Measurements from ENCODE around the gene PABPN1.
"Not testable (repeated sequence)": the region's sequence is repeated elsewhere in the genome, so short reads cannot be mapped to it uniquely, and the experiment has no call there.

PABPN1 gene

DNA sequence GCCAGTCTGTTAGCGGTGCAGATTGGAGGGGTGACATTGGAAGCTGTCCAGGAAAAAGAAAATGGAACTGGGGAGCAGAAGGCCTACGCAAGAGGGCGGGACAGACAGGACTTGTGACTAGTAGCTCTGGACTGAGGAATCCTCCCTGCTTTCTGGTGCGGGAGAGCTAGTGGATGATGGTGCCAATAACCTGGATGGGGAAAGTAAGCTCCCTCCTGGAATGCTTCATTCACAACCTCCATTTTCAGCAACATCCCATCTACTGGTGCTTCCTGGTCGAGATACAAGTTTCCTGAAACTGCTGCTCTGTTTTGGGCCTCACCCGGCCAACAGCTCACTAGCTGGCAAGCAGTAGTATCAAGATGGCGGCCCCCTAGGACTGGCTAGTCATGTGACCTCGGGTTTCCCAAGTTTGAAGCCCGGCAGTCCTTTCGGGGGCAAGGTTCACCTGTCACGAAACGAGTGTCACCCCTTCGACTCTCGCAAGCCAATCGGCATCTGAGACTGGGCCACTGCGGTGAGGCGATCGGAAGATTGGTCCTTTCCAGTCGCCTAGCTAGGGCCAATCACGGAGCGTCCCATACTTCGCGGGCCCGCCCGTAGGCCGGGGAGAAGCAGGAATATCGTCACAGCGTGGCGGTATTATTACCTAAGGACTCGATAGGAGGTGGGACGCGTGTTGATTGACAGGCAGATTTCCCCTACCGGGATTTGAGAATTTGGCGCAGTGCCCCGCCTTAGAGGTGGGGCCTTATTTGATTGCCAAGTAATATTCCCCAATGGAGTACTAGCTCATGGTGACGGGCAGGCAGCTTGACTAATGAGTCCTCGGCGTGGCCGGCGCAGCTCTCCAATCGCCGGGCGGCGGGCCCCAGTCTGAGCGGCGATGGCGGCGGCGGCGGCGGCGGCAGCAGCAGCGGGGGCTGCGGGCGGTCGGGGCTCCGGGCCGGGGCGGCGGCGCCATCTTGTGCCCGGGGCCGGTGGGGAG, at the start of gene PABPN1:
TSS of gene PABPN1 (plus strand) at position 874 of the 988 bp plus-strand sequence. CDS start at position 887, 13 bp downstream.
- peak; percentile 100 for DNase-seq

- no peak for DNase-seq
Observed at GRCh38 chr14:23275412-23275811, 45.8 kb upstream of the PABPN1 start.

DNA sequence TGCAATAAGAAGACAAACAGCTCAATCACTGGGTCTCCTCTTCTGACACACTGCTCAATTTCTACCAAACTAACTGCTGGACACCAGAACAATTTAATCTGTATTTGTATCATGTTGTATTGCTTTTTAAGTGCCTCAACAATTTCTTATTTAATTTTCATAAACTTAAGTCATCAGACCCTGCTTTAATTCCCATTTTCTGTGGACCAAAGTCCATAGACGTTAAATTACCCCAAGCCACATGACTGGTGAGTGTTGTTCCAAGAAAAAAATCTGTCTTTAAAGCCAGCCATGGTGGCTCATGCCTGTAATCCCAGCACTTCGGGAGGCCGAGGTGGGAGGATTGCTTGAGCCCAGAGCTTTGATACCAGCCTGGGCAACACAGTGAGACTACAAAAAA, 44.1 kb upstream of the PABPN1 start:
- DNase-seq = no peak

- not testable (repeated sequence) for DNase-seq
Observed at GRCh38 chr14:23277928-23278327, 43.3 kb upstream of the PABPN1 start.

DNA sequence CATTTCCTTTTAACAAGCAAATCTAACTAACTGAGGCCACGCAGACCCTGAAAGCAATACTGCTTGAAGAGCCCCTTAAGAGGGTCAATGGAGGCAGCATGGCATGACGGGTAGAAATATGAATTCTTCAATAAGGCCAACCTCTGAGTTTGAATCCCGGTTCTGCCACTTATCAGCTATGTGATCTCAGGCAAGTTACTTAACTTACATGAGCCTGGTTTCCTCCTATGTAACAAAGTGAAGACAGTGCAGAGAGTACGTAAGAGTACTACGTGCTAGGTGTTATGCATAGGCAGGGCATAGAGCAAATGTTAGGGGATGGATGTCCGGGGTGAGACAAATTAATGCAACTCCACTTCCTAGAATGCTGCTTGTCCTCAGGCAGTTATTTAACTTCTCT, 40.0 kb upstream of the PABPN1 start:
- no peak for DNase-seq

- DNase-seq = peak; percentile 34
Observed at GRCh38 chr14:23284654-23285529, 36.4 kb upstream of the PABPN1 start.

DNA sequence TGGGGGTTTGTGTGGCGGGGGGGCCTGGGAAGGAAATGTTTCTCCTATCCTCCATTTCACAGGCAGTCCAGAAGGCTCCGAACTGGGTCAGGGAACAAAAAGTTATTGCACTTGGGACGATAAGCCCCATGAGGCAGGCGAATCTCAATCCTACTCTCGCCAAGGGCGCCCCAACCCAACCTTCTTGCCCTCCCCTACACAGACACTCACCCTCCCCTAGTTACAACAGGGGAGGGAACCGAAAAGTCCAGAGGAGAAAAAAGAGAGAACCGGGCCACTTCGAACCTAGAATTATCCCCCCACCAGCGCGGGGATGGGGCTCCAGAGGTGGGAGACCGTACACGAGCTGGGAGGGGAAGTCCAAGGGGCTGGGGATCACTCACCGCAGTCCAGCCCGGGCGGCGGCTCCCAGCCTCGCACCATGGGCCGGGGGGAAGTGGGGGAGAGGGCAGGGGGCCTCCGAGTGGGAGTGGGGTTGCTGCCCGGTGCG, 35.7 kb upstream of the PABPN1 start:
- no peak for DNase-seq

DNA sequence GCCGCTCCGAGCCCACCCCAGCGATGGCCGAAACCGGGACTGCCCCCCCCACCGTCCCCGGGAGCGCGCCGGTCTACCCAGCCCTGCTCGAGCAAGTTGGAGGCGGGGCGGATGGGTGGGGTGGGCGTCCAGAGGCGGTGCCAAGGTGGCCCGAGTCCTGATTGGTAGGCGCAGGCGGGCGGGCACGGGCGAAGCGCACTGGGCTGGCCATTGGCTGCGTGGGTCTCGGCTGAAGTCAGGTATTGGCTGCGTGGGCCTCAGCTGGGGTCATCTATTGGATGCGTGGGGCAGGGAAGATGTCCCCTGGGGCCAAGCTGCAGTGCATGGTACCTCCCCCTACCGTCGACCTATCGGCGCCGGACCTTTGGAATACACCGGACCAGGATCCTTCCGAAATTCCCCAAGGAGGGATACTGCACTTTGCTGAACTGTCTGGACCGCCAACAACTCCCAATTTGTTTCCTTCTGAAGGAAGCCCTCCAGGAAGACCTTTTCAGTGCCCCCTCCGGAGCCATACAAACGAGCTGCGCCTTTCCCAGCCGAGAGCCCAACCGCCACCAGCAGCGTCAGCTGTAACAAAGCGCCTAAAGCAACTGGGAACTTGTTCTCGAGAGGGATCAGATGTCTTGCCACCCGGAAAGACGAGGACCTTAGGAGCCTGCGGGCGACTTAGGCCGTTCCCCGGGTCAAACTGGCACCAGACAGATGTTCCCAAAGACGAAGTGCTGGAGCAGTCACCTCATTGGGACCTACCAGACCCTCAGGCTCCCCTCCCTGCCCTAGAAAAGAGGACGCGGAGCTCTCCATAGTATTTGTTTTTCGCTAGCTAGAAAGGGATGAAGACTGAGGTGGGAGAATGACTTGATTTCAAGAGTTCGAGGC, 35.0 kb upstream of the PABPN1 start, which contains the start of gene HOMEZ:
TSS of gene HOMEZ (minus strand) at position 113 of the 882 bp plus-strand sequence. CDS start 180 bp downstream, outside the sequence.
- peak; percentile 99 for DNase-seq

GRCh38 chr14:23286902-23287479, 34.3 kb upstream of the PABPN1 start:
- DNase-seq = no peak

DNA sequence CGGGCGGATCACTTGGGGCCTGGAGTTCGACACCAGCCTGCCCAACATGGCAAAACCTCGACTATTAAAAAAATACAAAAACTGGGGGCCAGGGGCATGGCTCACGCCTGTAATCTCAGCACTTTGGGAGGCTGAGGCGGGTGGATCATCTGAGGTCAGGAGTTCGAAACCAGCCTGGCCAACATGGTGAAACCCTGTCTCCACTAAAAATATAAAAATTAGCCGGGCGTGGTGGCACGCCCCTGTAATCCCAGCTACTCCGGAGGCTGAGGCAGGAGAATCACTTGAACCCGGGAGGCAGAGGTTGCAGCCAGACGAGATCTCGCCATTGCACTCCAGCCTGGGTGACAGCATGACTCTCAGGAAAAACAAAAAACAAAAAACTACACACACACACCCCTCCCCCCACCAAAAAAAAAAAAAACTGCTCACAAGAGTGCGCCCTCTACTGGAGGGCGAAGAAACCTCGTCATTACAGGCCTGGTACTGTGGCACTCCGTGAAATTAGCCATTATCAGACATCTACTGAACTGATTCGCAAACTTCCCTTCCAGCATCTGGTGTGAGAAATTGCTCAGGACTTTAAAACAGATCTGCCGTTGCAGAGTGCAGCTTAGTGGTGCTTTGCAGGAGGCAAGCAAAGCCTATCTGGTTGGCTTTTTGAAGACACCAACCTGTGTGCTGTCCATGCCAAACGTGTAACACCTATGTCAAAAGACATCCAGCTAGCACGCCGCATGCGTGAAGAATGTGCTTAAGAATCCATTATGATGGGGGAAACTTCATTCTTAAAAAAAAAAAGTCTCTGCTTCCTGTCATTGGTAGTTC, 26.3 kb upstream of the PABPN1 start:
- peak; percentile 48 for DNase-seq

GRCh38 chr14:23296012-23296777, 25.1 kb upstream of the PABPN1 start:
- no peak for DNase-seq

GRCh38 chr14:23297096-23297495, 24.2 kb upstream of the PABPN1 start:
- no peak for DNase-seq

DNA sequence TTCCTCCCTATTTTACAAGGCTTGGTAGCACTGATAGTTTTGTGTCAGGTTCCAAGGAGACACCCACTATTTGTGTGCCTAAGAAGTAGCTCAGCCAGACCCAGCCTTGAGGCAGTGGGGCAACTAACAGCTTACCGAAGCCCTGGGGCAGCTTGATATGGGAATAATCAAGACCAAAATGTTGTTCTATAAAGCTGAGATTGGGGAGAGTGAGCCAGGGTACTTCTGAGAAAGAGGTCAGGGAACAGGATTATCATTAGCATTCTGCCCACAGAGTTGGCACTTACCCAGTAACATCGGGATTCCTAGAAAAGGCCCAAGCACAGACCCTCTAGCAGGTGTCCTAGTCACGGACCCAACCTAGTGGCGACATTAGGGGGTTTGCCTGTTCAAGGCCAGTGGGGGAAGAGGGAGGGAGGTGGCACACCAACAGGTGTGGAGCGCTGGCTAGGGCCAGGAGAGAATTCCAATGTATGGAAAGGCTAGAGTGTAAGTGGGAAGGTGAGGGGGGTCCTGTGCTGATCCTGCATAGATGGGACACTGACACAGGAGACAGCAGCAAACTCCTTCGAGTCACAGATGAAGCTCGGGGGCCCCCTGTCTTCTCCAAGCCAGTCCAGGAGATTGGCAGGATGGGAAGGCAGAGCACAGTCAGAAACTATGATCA, 23.5 kb upstream of the PABPN1 start:
- DNase-seq = no peak

DNA sequence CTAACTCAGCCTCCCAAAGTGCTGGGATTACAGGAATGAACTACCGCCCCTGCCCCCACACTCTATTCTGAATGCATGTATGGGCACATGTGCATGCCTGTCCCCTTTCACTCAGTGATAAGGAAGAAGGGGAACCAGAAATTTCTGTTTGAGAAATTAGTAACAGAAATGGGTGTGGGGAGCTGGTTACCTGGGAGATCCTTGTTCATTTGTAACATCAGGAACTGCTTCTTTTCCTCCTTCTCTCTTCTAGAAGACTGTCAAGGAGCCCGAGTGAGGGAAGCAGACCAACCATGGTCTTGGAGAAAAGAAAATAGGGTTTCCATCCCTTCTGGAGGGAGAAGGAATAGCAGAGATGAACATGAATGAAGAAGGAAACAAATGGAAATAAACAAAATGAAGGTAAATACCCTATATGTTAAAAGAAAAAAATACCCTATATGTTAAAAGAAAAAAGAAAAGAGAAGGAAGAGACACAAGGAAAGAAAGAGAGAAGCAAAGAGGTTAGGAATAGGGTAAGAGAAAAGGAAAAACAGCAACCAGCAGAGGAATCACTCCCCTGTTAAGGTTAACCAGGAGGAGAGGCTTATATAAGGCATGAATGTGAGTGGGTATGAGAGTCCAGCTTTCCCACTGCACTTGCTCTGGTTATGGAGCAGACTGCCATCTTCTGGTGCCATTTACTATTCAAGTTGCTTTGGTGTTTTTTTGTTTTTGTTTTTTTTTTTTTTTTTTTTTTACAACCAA, 21.9 kb upstream of the PABPN1 start:
- peak; percentile 21 for DNase-seq

- DNase-seq = no peak
Observed at GRCh38 chr14:23299986-23300686, 21.1 kb upstream of the PABPN1 start.

- peak; percentile 8 for DNase-seq
Observed at GRCh38 chr14:23300687-23301223, 20.5 kb upstream of the PABPN1 start.

GRCh38 chr14:23301288-23301968, 19.8 kb upstream of the PABPN1 start:
- DNase-seq = peak; percentile 98

All from activated CD4-positive, alpha-beta T cell treated with anti-CD3 and anti-CD28 coated beads, Interleukin-2, amount 50 U/mL, for 16 hours (primary cell).